ENCODE data around the gene PUM1.

The PUM1 gene

DNA sequence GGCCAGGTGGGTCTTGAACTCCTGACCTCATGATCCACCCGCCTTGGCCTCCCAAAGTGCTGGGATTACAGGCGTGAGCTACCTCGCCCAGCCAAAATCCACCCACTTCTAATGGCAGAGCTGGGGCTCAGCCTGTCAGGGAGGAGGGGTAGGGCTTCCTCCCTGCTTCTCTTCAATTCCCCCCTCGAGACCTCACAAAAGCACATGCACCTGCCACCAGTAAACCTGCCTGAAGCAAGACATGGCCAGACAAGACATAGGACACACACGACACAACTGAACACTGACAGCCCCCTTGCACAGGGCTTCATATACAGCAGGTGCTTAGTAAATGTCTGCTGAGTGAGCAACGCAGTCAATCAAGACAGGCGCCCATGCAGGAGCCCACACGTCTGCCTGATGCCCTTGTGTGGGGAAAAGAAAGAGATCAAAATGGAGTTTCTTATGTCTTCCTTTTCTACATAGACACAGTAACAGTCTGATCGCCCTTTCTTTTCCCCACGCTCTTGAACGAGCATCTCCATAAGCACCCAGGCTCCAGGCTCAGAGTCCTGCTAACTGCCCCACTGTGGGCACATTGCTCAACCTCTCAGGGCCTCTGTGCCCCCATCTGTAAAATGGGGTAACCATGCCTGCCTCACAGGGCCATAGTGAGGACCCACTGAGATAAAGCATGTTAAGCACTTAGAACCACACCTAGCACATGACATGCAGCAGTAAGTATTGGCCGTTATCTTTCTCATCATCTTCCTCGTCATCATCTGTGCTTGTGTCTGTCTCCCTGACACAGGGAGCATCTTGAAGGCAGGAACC lies 165.7 kb downstream of the PUM1 start:
- H3K27ac Mint-ChIP-seq, result no peak overlapping the region
- peaks cover 79% of the 10 kb centered on the region for H3K27me3 Mint-ChIP-seq
- no peaks in the 10 kb centered on the region for H3K9me3 Mint-ChIP-seq
- peaks cover 28% of the 10 kb centered on the region for H3K36me3 Mint-ChIP-seq (ENCODE audit: low read depth)
- H3K4me1 Mint-ChIP-seq (ENCODE audit: low read depth), result peaks cover 78% of the 10 kb centered on the region
- intact Hi-C loops (cut with micrococcal nuclease), result no loop called here
- H3K4me3 Mint-ChIP-seq, result no peak overlapping the region

DNA sequence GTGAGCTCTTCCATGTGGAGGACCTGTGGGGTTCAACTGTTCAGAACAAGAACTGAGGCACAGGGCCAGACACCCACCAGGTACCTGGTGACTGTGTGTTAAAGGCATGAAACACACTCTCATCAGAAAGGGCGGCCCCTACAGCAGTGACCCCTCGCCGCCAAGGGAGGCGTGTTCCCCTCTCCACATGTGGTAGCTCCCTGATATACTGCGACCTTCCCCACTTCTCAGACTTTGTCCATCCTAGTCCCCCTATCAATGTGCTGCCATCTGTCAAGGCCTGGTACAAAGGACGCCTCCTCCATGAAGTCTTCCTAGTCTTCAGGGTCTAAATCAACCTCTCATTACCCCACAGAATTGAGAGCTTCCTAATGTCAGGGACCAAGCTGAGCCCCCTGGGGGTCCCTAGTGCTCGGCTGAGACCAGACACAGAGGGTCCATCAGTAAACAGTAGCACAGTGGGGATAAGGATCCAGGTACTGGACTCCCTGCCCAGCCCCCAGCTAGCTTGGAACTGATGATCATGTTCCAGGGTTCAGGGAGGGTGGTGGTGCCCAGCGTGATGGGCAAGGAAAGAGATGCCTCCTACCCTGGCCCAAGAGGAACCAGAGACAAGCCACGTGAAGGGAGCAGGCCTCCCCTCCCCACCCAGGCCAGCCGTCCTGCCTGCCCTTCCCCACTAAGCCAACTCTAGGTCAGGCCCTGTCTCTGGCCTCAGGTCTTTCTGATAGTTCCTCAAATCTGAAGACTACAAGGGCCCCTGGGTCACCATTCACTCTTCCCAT lies 167.3 kb downstream of the PUM1 start:
- Mint-ChIP-seq H3K4me3 (no peak overlapping the region), H3K27me3 (peaks cover 81% of the 10 kb centered on the region), H3K4me1 (ENCODE audit: low read depth) (peaks cover 79% of the 10 kb centered on the region), H3K9me3 (no peaks in the 10 kb centered on the region), H3K27ac (no peak overlapping the region), H3K36me3 (ENCODE audit: low read depth) (peaks cover 40% of the 10 kb centered on the region)
- intact Hi-C loops (cut with micrococcal nuclease), result no loop called here

- Mint-ChIP-seq H3K4me3 (no peak overlapping the region), H3K36me3 (ENCODE audit: low read depth) (peaks cover 28% of the 10 kb centered on the region), H3K4me1 (ENCODE audit: low read depth) (peaks cover 77% of the 10 kb centered on the region), H3K27me3 (peaks cover 70% of the 10 kb centered on the region), H3K9me3 (no peaks in the 10 kb centered on the region), H3K27ac (no peak overlapping the region)
- intact Hi-C loops (cut with micrococcal nuclease), result no loop called here
Measured at GRCh38 chr1:30896905-30897304, 168.6 kb downstream of the PUM1 start.

DNA sequence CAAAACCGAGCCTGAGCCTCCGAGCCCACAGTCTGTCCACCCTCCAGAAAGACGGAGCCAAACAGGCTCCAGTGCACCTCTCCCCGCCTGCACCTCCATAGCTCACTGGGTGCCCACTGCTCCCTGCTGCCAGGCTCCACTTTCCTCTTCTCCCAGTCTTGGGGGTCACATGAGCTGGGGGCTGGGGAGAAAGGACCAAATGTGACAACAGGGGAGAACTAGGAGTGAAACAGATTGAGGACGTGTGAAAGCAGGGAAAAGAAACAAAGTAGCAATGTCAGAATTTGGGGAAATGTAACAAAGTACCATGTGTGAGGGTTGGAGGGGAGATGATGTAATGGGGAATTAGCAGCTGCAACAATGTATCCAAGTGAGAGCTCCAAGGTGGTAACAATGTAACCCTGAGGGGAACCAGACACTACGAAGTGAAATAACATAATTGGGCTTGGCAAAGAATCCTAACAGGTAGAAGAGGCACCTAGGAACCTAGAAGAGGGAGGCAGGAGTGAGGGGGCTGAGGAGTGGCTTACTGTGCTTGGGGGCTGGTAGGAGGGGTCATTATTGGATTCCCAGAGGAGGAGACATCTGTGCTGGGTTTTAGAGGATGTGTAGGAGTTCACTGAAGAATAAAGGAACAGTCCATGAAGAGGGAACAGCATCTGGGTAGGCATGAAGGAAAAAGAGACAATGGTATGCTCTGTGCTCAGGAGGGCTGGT lies 169.4 kb downstream of the PUM1 start:
- intact Hi-C loops (cut with micrococcal nuclease), result no loop called here
- Mint-ChIP-seq H3K9me3 (no peaks in the 10 kb centered on the region), H3K4me3 (no peak overlapping the region), H3K4me1 (ENCODE audit: low read depth) (peaks cover 85% of the 10 kb centered on the region), H3K27ac (no peak overlapping the region), H3K36me3 (ENCODE audit: low read depth) (peaks cover 27% of the 10 kb centered on the region), H3K27me3 (peaks cover 71% of the 10 kb centered on the region)

DNA sequence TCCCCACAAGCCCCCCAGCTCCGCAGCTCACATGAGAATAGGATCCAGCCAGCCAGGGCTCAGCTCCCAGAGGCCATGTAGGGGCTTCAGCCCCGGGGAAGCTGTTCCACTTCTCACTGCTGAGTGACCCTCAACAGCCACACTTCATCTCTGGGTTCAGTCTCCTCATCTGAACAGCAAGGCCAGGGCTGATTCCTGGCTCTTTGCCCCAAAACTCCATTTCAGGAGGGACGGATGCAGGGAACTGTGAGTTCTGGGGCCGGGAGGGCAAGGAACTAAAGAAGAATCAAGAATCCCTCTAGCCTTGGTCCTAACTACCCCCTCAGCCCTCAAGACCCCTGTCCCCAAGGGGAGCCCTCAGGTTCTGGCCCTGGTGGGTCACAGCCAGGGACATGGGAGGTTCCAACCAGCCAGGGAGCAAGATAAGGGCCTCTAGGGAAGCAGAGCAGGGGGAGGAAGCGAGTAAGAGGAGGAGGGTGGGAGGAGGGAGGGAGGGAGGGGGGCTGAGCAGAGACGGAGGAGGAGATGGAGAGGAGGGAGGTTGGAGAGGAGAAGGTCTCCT lies 170.1 kb downstream of the PUM1 start:
- H3K9me3 Mint-ChIP-seq, result no peaks in the 10 kb centered on the region
- H3K36me3 Mint-ChIP-seq (ENCODE audit: low read depth), result peaks cover 27% of the 10 kb centered on the region
- intact Hi-C loops (cut with micrococcal nuclease), result no loop called here
- H3K4me3 Mint-ChIP-seq, result no peak overlapping the region
- H3K27me3 Mint-ChIP-seq, result peaks cover 72% of the 10 kb centered on the region
- H3K27ac Mint-ChIP-seq, result no peak overlapping the region
- peaks cover 89% of the 10 kb centered on the region for H3K4me1 Mint-ChIP-seq (ENCODE audit: low read depth)

- intact Hi-C loops (cut with micrococcal nuclease), result no loop called here
- no peak overlapping the region for H3K27ac Mint-ChIP-seq
- peaks cover 83% of the 10 kb centered on the region for H3K4me1 Mint-ChIP-seq (ENCODE audit: low read depth)
- peaks cover 27% of the 10 kb centered on the region for H3K36me3 Mint-ChIP-seq (ENCODE audit: low read depth)
- no peak overlapping the region for H3K4me3 Mint-ChIP-seq
- no peaks in the 10 kb centered on the region for H3K9me3 Mint-ChIP-seq
- peaks cover 70% of the 10 kb centered on the region for H3K27me3 Mint-ChIP-seq
Measured at GRCh38 chr1:30894508-30894973, 171.0 kb downstream of the PUM1 start.

GRCh38 chr1:30893776-30894507 lies 171.6 kb downstream of the PUM1 start:
- H3K27me3 Mint-ChIP-seq, result peaks cover 71% of the 10 kb centered on the region
- no peak overlapping the region for H3K27ac Mint-ChIP-seq
- intact Hi-C loops (cut with micrococcal nuclease), result no loop called here
- H3K9me3 Mint-ChIP-seq, result no peaks in the 10 kb centered on the region
- H3K4me1 Mint-ChIP-seq (ENCODE audit: low read depth), result peaks cover 78% of the 10 kb centered on the region
- H3K4me3 Mint-ChIP-seq, result no peak overlapping the region
- peaks cover 27% of the 10 kb centered on the region for H3K36me3 Mint-ChIP-seq (ENCODE audit: low read depth)

DNA sequence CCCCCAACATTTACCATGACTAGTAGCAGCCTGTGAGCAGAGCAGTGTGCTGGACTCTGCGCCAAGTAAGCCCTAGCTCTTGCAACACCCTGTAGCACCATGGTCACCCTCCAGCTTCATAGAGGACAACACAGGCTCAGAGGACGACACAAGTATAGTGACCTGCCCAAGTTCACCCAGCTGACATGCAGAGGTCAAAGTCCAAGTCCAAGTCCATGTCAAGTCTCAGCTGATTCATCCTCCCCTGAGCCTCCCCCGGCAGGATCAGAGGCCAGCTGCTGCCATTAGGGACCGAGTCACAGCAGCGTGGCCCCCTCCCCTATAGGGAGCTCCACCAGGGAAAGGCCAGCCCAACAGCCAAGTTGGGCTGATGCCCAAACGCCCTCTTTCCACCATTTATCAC lies 172.8 kb downstream of the PUM1 start:
- H3K36me3 Mint-ChIP-seq (ENCODE audit: low read depth), result peaks cover 29% of the 10 kb centered on the region
- H3K9me3 Mint-ChIP-seq, result no peaks in the 10 kb centered on the region
- peak overlapping the region; percentile 85 for H3K27ac Mint-ChIP-seq
- intact Hi-C loops (cut with micrococcal nuclease), result no loop called here
- H3K4me1 Mint-ChIP-seq (ENCODE audit: low read depth), result peaks cover 66% of the 10 kb centered on the region
- peaks cover 73% of the 10 kb centered on the region for H3K27me3 Mint-ChIP-seq
- no peak overlapping the region for H3K4me3 Mint-ChIP-seq

GRCh38 chr1:30891227-30891552 lies 174.3 kb downstream of the PUM1 start:
- intact Hi-C loops (cut with micrococcal nuclease), result no loop called here
- Mint-ChIP-seq H3K4me1 (ENCODE audit: low read depth) (peaks cover 57% of the 10 kb centered on the region), H3K4me3 (no peak overlapping the region), H3K27ac (peak overlapping the region; percentile 85), H3K9me3 (no peaks in the 10 kb centered on the region), H3K27me3 (peaks cover 80% of the 10 kb centered on the region), H3K36me3 (ENCODE audit: low read depth) (peaks cover 35% of the 10 kb centered on the region)

- Mint-ChIP-seq H3K4me3 (no peak overlapping the region), H3K27ac (peak overlapping the region; percentile 85), H3K36me3 (ENCODE audit: low read depth) (peaks cover 32% of the 10 kb centered on the region), H3K4me1 (ENCODE audit: low read depth) (peaks cover 57% of the 10 kb centered on the region), H3K27me3 (peaks cover 80% of the 10 kb centered on the region), H3K9me3 (no peaks in the 10 kb centered on the region)
- intact Hi-C loops (cut with micrococcal nuclease), result no loop called here
Measured at GRCh38 chr1:30890502-30891226, 174.9 kb downstream of the PUM1 start.

DNA sequence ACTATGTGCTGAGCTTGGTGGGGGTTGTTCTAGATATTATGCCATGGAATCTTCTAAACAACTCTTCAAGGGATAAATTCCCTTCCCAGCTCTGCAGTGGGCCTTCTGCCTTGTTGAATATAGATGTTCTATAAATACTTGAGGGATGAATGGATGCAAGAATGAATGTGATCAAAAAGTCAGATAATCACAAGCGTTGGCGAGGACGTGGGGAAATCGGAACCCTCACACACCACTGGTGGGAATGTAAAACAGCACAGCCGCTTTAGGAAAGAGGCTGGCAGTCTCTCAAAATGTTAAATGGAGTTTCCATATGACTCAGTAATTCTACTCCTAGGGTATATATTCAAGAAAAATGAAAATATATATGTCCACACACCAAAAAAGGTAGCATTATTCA lies 176.0 kb downstream of the PUM1 start:
- intact Hi-C loops (cut with micrococcal nuclease), result no loop called here
- Mint-ChIP-seq H3K27me3 (peaks cover 75% of the 10 kb centered on the region), H3K36me3 (ENCODE audit: low read depth) (peaks cover 20% of the 10 kb centered on the region), H3K4me1 (ENCODE audit: low read depth) (peaks cover 45% of the 10 kb centered on the region), H3K4me3 (no peak overlapping the region), H3K9me3 (no peaks in the 10 kb centered on the region), H3K27ac (no peak overlapping the region)

GRCh38 chr1:30888975-30889374 lies 176.5 kb downstream of the PUM1 start:
- intact Hi-C loops (cut with micrococcal nuclease), result no loop called here
- Mint-ChIP-seq H3K4me1 (ENCODE audit: low read depth) (peaks cover 40% of the 10 kb centered on the region), H3K4me3 (no peak overlapping the region), H3K9me3 (no peaks in the 10 kb centered on the region), H3K27ac (no peak overlapping the region), H3K36me3 (ENCODE audit: low read depth) (peaks cover 15% of the 10 kb centered on the region), H3K27me3 (peaks cover 75% of the 10 kb centered on the region)

- H3K36me3 Mint-ChIP-seq (ENCODE audit: low read depth), result peaks cover 11% of the 10 kb centered on the region
- no peak overlapping the region for H3K4me3 Mint-ChIP-seq
- no peaks in the 10 kb centered on the region for H3K9me3 Mint-ChIP-seq
- H3K27me3 Mint-ChIP-seq, result peaks cover 75% of the 10 kb centered on the region
- intact Hi-C loops (cut with micrococcal nuclease), result no loop called here
- no peak overlapping the region for H3K27ac Mint-ChIP-seq
- H3K4me1 Mint-ChIP-seq (ENCODE audit: low read depth), result peaks cover 34% of the 10 kb centered on the region
Measured at GRCh38 chr1:30888391-30888790, 177.1 kb downstream of the PUM1 start.

All from dendritic cell treated with granulocyte-macrophage colony-stimulating factor and Interleukin-4, amounts not matched to agents 40 ng/mL and 50 ng/mL, for 4 days (primary cell).